GM12874 (cell line): ENCODE measurements around the gene CAPRIN2.
A peak's percentile ranks its signal among the peaks of the same experiment; 100 is the strongest.

Source experiments
- TF ChIP-seq, protein P1 (sequence below): IDR thresholded peaks from 2 replicates; pipeline ENCODE4 v1.5.1; 2011; ENCODE audit warnings: low read depth, mild to moderate bottlenecking, control low read depth, low read length, moderate library complexity; ENCODE audit not compliant: insufficient read depth

The CAPRIN2 gene

GRCh38 chr12:30761730-30762129 is 7.0 kb upstream of the CAPRIN2 start:
- TF ChIP-seq, protein P1, sequence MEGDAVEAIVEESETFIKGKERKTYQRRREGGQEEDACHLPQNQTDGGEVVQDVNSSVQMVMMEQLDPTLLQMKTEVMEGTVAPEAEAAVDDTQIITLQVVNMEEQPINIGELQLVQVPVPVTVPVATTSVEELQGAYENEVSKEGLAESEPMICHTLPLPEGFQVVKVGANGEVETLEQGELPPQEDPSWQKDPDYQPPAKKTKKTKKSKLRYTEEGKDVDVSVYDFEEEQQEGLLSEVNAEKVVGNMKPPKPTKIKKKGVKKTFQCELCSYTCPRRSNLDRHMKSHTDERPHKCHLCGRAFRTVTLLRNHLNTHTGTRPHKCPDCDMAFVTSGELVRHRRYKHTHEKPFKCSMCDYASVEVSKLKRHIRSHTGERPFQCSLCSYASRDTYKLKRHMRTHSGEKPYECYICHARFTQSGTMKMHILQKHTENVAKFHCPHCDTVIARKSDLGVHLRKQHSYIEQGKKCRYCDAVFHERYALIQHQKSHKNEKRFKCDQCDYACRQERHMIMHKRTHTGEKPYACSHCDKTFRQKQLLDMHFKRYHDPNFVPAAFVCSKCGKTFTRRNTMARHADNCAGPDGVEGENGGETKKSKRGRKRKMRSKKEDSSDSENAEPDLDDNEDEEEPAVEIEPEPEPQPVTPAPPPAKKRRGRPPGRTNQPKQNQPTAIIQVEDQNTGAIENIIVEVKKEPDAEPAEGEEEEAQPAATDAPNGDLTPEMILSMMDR: no peak

- TF ChIP-seq, protein P1: no peak
Measured at GRCh38 chr12:30757316-30757715, 2.6 kb upstream of the CAPRIN2 start.

- TF ChIP-seq, protein P1: no peak
Measured at GRCh38 chr12:30756074-30756473, 1.3 kb upstream of the CAPRIN2 start.

DNA sequence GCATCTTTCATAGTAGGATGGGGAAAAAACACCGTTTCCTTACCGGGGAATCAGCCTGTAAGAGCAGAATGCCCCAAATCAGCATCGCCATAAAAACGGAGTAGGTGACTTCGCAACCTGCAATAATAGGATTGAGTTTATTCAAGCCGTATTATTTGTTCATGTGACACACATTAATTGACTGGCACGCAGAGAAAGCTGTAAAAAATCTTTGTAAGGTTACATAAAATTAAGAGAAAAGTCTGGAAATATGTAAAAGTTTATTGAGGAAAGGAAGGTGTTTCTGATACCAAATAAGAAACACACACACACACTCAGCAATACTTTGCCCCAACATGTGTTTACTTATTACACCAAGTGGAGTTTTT is 628 bp upstream of the CAPRIN2 start:
- TF ChIP-seq, protein P1: no peak

- TF ChIP-seq, protein P1: no peak
Measured at GRCh38 chr12:30754383-30754749, 385 bp downstream of the CAPRIN2 start.

DNA sequence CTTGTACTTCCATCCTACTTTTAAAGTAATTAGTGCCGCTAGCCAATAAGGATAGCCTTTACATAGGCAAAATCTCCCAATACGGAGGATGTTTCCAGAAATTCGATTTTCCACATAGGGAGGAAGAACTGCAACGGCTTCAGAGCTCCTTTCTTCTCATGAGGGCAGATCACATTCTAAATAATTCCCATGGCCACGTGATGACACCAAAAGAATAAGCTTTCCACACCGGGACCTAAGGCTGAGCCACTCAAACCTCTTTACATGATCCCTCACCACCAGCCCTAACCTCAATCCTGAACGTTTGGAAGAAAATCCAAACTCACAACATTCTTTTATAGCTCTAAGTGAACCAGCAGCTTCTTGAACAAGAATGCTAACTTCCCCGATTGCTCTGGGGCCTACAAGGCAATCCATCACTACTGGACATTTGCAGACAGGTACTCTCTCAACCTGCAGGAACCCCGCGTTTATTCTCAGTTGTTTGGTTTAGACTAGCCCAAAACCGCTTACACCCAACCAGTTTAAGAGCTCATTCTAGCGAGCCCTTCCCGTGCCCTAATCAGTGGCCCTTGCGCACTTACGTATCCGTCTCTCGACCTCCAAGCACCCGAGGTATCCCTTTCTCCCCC is 884 bp downstream of the CAPRIN2 start:
- TF ChIP-seq, protein P1: no peak

- TF ChIP-seq, protein P1: peak; percentile 40
Measured at GRCh38 chr12:30753233-30753632, 1.5 kb downstream of the CAPRIN2 start.
